ENCODE measurements around the gene GSK3B.

GSK3B gene

DNA sequence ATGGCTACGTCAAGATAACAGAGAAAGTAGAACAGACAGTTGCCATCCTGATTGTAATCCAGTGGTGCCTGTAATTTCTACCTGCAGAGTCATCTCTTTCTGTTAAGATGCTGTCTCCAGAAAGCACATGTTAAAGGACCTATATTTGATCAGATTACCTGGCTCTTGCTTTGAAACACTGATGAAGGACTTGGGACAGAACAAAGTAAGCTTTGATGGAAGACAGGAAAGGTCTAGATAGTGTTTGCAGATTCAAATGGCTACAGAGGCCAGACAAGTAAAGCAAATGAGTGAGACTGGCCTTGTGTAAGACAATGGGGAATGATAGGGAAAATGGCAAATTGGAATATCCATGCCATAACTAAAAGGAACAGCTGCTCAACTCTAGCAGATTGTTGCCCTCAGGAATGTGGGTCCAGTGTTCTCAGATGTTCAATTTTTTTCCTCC lies 1.8 kb upstream of the GSK3B start:
- no peak for DNase-seq (ENCODE audit: low spot score)

DNA sequence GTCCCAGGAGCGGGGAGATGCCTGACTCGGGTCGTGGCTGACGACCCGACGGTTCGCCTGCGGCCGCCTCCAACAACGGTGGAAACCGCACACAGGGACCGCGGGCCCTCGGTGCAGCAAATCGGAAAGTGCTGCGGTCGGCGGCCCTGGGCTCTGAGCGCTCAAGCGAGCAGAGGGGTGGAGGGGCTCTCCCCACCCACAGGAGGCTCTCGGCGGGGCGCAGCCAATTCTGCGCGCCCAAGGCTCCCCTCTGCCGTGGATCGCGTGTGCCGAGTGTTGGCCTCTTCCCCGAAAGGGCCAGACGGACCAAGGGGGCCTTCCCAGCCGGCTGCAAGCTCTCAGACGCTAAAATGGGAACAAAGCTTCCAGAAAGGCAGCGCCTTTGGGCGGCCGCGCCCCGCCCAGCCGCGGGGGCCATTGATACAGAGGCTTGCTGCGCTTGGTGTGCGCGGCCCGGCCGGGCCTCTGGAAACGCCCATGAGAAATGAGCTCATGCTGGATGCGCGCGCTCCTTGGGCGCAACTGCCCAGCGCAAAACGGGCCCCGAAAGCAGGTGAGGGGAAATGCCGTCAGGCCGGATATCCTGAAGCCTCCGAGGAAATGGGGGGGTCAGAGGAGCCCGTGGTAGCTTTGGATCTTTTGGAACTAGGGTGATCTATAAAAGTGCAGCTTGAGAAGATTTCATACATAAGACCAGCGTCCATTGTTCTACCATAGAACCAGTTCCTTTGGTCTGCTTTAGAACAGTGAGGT lies 1.2 kb upstream of the GSK3B start:
- DNase-seq (ENCODE audit: low spot score), result peak; percentile 72

DNA sequence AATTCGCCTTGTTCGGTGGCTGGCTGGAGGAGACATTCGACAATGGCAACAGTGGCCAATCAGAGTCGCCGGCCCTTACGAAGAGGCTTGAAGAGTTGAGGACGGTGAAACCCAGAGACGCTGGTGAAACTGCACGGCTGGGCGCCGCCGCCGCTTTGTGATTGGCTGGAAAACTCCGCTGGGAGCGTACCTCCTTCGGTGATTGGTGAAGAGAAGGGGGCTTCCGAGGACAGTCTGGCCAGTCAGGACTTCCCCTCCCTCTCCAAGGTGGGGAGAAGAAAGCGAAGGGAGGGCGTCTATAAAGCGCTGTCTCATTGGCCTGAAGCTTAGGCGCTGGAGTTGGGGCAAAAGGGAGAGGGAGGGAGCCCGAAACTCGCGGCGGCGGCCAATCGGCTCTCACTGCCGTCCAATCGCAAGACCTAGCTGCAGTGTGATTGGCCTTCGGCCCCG lies 554 bp upstream of the GSK3B start:
- peak; percentile 100 for DNase-seq (ENCODE audit: low spot score)

- DNase-seq (ENCODE audit: low spot score), result peak; percentile 39
Measured at GRCh38 chr3:120093119-120093910, 932 bp downstream of the GSK3B start.

- DNase-seq (ENCODE audit: low spot score), result no peak
Measured at GRCh38 chr3:120092474-120092873, 1.8 kb downstream of the GSK3B start.

GRCh38 chr3:120090422-120090821 lies 3.8 kb downstream of the GSK3B start:
- DNase-seq (ENCODE audit: low spot score), result no peak

GRCh38 chr3:120089089-120089488 lies 5.2 kb downstream of the GSK3B start:
- DNase-seq (ENCODE audit: low spot score), result no peak

GRCh38 chr3:120088622-120089021 lies 5.6 kb downstream of the GSK3B start:
- no peak for DNase-seq (ENCODE audit: low spot score)

- DNase-seq (ENCODE audit: low spot score), result no peak
Measured at GRCh38 chr3:120081719-120082118, 12.5 kb downstream of the GSK3B start.

DNA sequence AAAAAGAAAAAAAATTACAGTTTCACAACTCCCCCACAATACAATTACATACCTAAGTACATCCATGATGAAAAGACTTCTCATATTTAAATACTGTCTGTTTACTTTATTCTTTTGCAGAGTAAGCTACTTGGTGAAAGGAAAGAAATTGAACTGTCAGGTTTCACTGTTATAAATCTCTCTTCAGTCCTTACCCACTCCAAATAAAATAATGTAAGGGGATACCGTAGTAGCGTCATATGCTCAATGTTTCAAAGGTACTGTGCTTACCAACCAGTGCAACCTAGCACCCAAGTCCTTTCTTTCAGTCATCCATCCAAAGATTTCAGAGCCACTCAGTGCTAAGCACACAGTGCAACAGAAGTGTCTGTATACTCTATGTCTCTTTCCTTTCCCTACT lies 13.4 kb downstream of the GSK3B start:
- DNase-seq (ENCODE audit: low spot score), result no peak

DNA sequence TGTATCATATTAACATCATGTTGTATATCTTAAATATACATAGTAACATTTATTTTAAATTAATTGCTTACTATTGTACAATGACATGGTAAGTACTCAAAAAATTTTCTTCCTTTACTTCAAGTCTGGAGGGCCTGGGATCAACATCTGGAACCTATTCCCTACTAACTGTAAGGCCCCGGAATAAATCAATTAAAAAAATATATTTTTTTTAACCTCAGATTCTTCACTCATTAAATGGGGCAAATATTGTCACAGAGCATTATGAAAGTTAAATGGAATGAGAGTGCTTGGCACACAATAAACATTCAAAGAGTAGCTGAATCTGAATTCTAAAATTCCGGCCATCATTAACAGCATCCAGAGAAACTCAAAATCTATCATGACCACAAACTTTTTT lies 16.5 kb downstream of the GSK3B start:
- no peak for DNase-seq (ENCODE audit: low spot score)

- DNase-seq (ENCODE audit: low spot score), result no peak
Measured at GRCh38 chr3:120072867-120073525, 21.3 kb downstream of the GSK3B start.

GRCh38 chr3:120071259-120071658 lies 23.0 kb downstream of the GSK3B start:
- DNase-seq (ENCODE audit: low spot score), result no peak

DNA sequence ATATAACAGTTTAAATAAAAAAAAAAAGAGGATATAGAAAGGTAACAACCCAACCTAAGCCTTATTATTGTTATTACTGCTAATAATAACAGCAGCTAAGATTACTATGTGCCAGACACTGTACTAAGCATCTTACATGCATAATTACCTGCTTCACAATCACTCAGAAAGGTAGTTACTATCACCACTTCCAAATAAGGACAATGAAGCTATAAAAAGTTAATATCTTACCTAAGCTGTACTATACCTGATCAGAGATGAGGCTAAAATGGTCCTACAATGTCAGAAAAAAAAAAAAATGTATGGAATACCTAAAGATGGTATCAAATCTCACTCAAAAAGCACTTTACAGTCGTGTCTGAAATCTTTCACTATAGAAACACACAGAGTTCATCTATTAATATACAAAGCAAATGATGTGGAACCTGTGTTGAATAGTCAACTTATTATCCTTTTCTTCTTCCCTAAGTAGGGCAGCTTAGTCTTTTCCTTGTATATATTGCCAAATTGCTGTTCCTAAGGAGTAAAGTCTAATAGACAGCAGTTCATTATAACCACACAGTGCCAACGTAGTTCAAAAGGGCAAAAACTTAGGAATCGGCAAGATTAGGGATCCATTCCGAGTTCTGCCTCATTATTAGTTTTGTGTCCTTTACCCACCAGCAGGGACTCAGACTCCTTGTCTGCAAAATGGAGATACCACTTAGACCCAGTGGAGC lies 23.8 kb downstream of the GSK3B start:
- DNase-seq (ENCODE audit: low spot score), result no peak

DNA sequence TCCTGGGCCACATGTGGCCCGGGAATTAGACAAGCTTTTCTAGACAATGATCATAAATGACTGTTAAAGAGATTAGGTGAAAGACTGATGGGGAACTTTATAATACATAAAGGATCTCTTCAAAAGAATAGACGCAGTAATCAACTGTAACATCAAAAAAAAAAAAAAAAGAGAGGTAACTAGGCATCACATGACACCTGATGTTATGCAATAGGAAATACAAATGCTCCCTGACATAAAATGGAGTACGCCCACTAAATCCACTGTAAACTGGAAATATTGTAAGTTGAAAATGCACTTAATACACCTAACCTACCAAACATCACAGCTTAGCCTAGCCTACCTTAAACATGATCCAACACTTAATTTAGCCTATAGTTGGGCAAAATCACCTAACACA lies 27.2 kb downstream of the GSK3B start:
- DNase-seq (ENCODE audit: low spot score), result no peak

DNA sequence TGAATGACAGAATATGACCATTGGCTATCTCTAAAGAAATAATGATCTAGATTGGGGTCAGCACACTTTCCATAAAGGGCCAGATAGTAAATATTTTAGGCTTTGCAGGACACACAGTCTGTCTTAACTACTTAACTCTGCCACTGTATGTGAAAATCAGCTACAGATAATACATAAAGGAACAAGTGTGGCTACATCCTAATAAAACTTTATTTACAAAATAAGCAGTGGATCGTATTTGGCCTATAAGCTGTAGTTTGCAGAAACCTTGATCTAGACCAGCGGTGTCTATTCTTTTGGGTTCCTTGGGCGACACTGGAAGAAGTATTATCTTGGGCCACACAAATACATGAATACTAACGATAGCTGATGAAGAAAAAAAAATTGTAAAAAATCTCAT lies 27.6 kb downstream of the GSK3B start:
- DNase-seq (ENCODE audit: low spot score), result no peak

DNA sequence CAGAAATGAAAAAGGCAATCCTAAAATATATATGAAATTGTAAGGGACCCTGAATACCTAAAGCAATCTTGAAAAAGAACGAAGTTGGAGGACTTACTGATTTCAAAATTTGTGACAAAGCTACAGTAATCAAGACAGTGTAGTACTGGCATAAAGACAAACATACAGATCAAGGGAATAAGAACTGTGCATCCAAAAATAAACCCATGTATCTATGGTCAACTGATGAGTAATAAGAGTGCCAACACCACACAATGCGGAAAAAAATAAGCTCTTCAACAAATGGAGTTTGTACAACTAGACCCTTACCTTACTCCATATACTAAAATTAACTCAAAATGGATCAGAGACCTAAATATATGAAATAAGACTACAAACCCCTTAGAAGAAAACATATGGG lies 29.6 kb downstream of the GSK3B start:
- DNase-seq (ENCODE audit: low spot score), result no peak

GRCh38 chr3:120062474-120062873 lies 31.8 kb downstream of the GSK3B start:
- no peak for DNase-seq (ENCODE audit: low spot score)

- DNase-seq (ENCODE audit: low spot score), result no peak
Measured at GRCh38 chr3:120059081-120059864, 35.0 kb downstream of the GSK3B start.

GRCh38 chr3:120057626-120058025 lies 36.6 kb downstream of the GSK3B start:
- DNase-seq (ENCODE audit: low spot score), result no peak

GRCh38 chr3:120057029-120057428 lies 37.2 kb downstream of the GSK3B start:
- DNase-seq (ENCODE audit: low spot score), result no peak

All from Ammon's horn (tissue), 1 donor.